ENCODE results near the gene NUP188.

Gene NUP188

GRCh38 chr9:128969491-128969890, 22.0 kb downstream of the NUP188 start:
- H3K4me3 ChIP-seq (ENCODE audit: low read depth, low read length) = no peak overlapping the region
- H3K36me3 ChIP-seq (replicated peaks) = peaks cover 24% of the 10 kb centered on the region
- H3K27me3 ChIP-seq (replicated peaks) = no peaks in the 10 kb centered on the region
- DNase-seq = peak; percentile 61
- H3K27ac ChIP-seq = peak overlapping the region; percentile 27
- no peak for TF ChIP-seq CTCF (IDR thresholded peaks at IDR 0.05; ENCODE audit: low read depth, low read length, missing control alignments)
- in situ Hi-C loops (cut with HindIII; ENCODE audit: low pct_ligation_motif_present, low sequenced_read_pairs) = no loop called here

- H3K27me3 ChIP-seq (replicated peaks) = no peaks in the 10 kb centered on the region
- in situ Hi-C loops (cut with HindIII; ENCODE audit: low pct_ligation_motif_present, low sequenced_read_pairs) = no loop called here
- H3K36me3 ChIP-seq (replicated peaks) = peaks cover 44% of the 10 kb centered on the region
- H3K4me3 ChIP-seq (ENCODE audit: low read depth, low read length) = no peak overlapping the region
- peak; percentile 71 for DNase-seq
- no peak for TF ChIP-seq CTCF (IDR thresholded peaks at IDR 0.05; ENCODE audit: low read depth, low read length, missing control alignments)
- peak overlapping the region; percentile 28 for H3K27ac ChIP-seq
Observed at GRCh38 chr9:128972956-128973355, 25.5 kb downstream of the NUP188 start.

GRCh38 chr9:128979111-128979510, 31.6 kb downstream of the NUP188 start:
- no peak overlapping the region for H3K27ac ChIP-seq
- peaks cover 64% of the 10 kb centered on the region for H3K36me3 ChIP-seq (replicated peaks)
- TF ChIP-seq CTCF (IDR thresholded peaks at IDR 0.05; ENCODE audit: low read depth, low read length, missing control alignments) = no peak
- in situ Hi-C loops (cut with HindIII; ENCODE audit: low pct_ligation_motif_present, low sequenced_read_pairs) = no loop called here
- H3K27me3 ChIP-seq (replicated peaks) = no peaks in the 10 kb centered on the region
- no peak overlapping the region for H3K4me3 ChIP-seq (ENCODE audit: low read depth, low read length)
- DNase-seq = no peak

GRCh38 chr9:128983536-128983935, 36.0 kb downstream of the NUP188 start:
- Histone ChIP-seq H3K27ac (no peak overlapping the region), H3K36me3 (replicated peaks) (peaks cover 66% of the 10 kb centered on the region), H3K27me3 (replicated peaks) (no peaks in the 10 kb centered on the region), H3K4me3 (ENCODE audit: low read depth, low read length) (no peak overlapping the region)
- in situ Hi-C loops (cut with HindIII; ENCODE audit: low pct_ligation_motif_present, low sequenced_read_pairs) = no loop called here
- DNase-seq = no peak
- TF ChIP-seq CTCF (IDR thresholded peaks at IDR 0.05; ENCODE audit: low read depth, low read length, missing control alignments) = no peak

- Histone ChIP-seq H3K4me3 (ENCODE audit: low read depth, low read length) (no peak overlapping the region), H3K27ac (no peak overlapping the region), H3K36me3 (replicated peaks) (peaks cover 65% of the 10 kb centered on the region), H3K27me3 (replicated peaks) (no peaks in the 10 kb centered on the region)
- TF ChIP-seq CTCF (IDR thresholded peaks at IDR 0.05; ENCODE audit: low read depth, low read length, missing control alignments) = no peak
- in situ Hi-C loops (cut with HindIII; ENCODE audit: low pct_ligation_motif_present, low sequenced_read_pairs) = no loop called here
- DNase-seq = no peak
Observed at GRCh38 chr9:128986671-128987070, 39.2 kb downstream of the NUP188 start.

- H3K27ac ChIP-seq = peak overlapping the region; percentile 22
- no peak overlapping the region for H3K4me3 ChIP-seq (ENCODE audit: low read depth, low read length)
- TF ChIP-seq CTCF (IDR thresholded peaks at IDR 0.05; ENCODE audit: low read depth, low read length, missing control alignments) = no peak
- H3K36me3 ChIP-seq (replicated peaks) = peaks cover 59% of the 10 kb centered on the region
- peak; percentile 69 for DNase-seq
- H3K27me3 ChIP-seq (replicated peaks) = no peaks in the 10 kb centered on the region
- in situ Hi-C loops (cut with HindIII; ENCODE audit: low pct_ligation_motif_present, low sequenced_read_pairs) = no loop called here
Observed at GRCh38 chr9:128987805-128988204, 40.3 kb downstream of the NUP188 start.

Data from brain microvascular endothelial cell (primary cell).